HEK293T (cell line): ENCODE measurements around the gene SELP.
A peak's percentile ranks its signal among the peaks of the same experiment; 100 is the strongest.

ENCODE experiments used
- CTCF ChIA-PET: fragments of 350-600 bp; formaldehyde crosslinking; extraction: SDS; loops from one replicate; lab custom pipeline; 2021; ENCODE audit warnings: antibody characterized with exemption, inconsistent platforms; lab: Yijun Ruan, JAX
- POLR2A ChIA-PET: fragments of 350-600 bp; formaldehyde crosslinking; extraction: SDS; loops from one replicate; lab custom pipeline; 2020; ENCODE audit warnings: antibody characterized with exemption, inconsistent platforms; lab: Yijun Ruan, JAX
- DNase-seq: peaks from one replicate; pipeline ENCODE4 v3.0.0; 2012; ENCODE audit warnings: mixed read lengths; ENCODE audit errors: extremely low spot score
- ARNT ChIP-seq: fragments of 450-650 bp; IDR thresholded peaks from 2 replicates; pipeline ENCODE4 v1.6.1; 2017; ENCODE audit warnings: mild to moderate bottlenecking
- BHLHE40 ChIP-seq: fragments of 450-650 bp; IDR thresholded peaks from 2 replicates; pipeline ENCODE4 v1.6.1; 2016; ENCODE audit warnings: mild to moderate bottlenecking, moderate library complexity, borderline replicate concordance
- CTBP1 ChIP-seq: fragments of 450-650 bp; IDR thresholded peaks from 2 replicates; pipeline ENCODE4 v1.6.1; 2016; ENCODE audit warnings: borderline replicate concordance
- ELF4 ChIP-seq: fragments of 450-650 bp; IDR thresholded peaks from 2 replicates; pipeline ENCODE4 v1.6.1; 2017; ENCODE audit warnings: antibody characterized with exemption
- FOXA1 ChIP-seq: fragments of 450-650 bp; IDR thresholded peaks from 2 replicates; pipeline ENCODE4 v1.6.1; 2016; ENCODE audit warnings: mild to moderate bottlenecking
- FOXK2 ChIP-seq: fragments of 450-650 bp; IDR thresholded peaks from 2 replicates; pipeline ENCODE4 v1.6.1; 2016; ENCODE audit warnings: mild to moderate bottlenecking
- FOXM1 ChIP-seq: fragments of 450-650 bp; IDR thresholded peaks from 2 replicates; pipeline ENCODE4 v1.6.1; 2017; ENCODE audit warnings: mild to moderate bottlenecking, borderline replicate concordance
- HDGF ChIP-seq: fragments of 450-650 bp; IDR thresholded peaks from 2 replicates; pipeline ENCODE4 v1.6.1; 2017; ENCODE audit warnings: antibody characterized with exemption, borderline replicate concordance
- L3MBTL2 ChIP-seq: fragments of 450-650 bp; conservative IDR thresholded peaks from 2 replicates; pipeline ENCODE4 v1.6.1; 2016; ENCODE audit warnings: mild to moderate bottlenecking
- LEF1 ChIP-seq: fragments of 450-650 bp; IDR thresholded peaks from 2 replicates; pipeline ENCODE4 v1.6.1; 2017; ENCODE audit warnings: mild to moderate bottlenecking, borderline replicate concordance
- NFRKB ChIP-seq: fragments of 450-650 bp; IDR thresholded peaks from 2 replicates; pipeline ENCODE4 v1.6.1; 2016; ENCODE audit warnings: mild to moderate bottlenecking, moderate library complexity
- SP1 ChIP-seq: fragments of 450-650 bp; IDR thresholded peaks from 2 replicates; pipeline ENCODE4 v1.6.1; 2017
- SUZ12 ChIP-seq: fragments of 450-650 bp; IDR thresholded peaks from 2 replicates; pipeline ENCODE4 v1.6.1; 2016; ENCODE audit warnings: mild to moderate bottlenecking
- TARDBP ChIP-seq: fragments of 450-650 bp; IDR thresholded peaks from 2 replicates; pipeline ENCODE4 v1.6.1; 2016
- ZNF384 ChIP-seq: fragments of 450-650 bp; IDR thresholded peaks from 2 replicates; pipeline ENCODE4 v1.6.1; 2016
- TF ChIP-seq, protein P1 (sequence below): fragments of 450-650 bp; IDR thresholded peaks from 2 replicates; pipeline ENCODE4 v1.6.1; 2016

The SELP gene

DNA sequence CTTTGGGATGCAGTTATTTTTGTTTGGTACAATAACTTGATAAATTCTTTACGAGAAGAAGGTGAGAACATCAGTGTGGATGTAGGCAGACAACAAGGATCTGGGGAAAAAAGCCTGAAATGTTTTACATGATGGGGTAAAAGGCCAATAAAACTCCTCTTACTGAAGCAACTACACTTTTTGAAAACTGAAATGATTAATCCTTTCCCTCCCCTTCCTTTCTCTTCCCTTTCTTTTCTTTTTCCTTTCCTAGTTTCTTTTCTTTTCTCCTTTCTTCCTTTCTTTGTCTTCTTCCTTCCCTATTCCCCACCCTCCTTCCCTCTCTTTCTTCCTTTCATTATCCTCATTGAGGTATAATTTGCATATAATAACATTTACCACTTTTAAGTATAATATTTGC, 68.2 kb downstream of the SELP start:
- no peak for TF ChIP-seq CTBP1
- no peak for TF ChIP-seq HDGF
- TF ChIP-seq BHLHE40: no peak
- TF ChIP-seq SP1: no peak
- TF ChIP-seq, protein P1, sequence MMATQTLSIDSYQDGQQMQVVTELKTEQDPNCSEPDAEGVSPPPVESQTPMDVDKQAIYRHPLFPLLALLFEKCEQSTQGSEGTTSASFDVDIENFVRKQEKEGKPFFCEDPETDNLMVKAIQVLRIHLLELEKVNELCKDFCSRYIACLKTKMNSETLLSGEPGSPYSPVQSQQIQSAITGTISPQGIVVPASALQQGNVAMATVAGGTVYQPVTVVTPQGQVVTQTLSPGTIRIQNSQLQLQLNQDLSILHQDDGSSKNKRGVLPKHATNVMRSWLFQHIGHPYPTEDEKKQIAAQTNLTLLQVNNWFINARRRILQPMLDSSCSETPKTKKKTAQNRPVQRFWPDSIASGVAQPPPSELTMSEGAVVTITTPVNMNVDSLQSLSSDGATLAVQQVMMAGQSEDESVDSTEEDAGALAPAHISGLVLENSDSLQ: no peak
- no peak for TF ChIP-seq TARDBP
- TF ChIP-seq SUZ12: no peak
- TF ChIP-seq L3MBTL2: no peak
- no peak for TF ChIP-seq ZNF384
- CTCF ChIA-PET: no interaction called here

DNA sequence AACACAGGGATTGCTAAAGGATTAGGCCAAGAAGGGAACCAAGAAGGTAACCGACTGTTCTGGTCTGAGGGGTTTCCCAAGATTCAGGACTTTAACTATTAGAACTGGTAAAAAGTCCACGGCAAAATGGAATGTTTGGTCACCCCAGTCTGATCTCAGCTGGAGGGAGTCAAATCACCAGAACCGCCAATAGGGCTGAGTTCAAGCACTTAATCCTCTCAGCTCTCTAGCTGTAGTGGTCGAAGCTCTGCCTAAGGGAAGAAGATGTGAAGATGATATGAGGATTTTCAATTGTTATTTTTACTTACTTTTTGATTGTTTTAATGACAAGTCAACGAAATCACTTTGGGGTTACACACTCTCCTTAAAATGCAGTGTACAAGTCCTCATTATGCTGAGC, 72.8 kb downstream of the SELP start:
- TF ChIP-seq NFRKB (no peak), FOXK2 (no peak), TARDBP (no peak), SP1 (no peak), SUZ12 (no peak), ELF4 (no peak), BHLHE40 (no peak), CTBP1 (no peak), FOXM1 (no peak), ARNT (no peak), ZNF384 (no peak), L3MBTL2 (no peak), LEF1 (no peak)
- TF ChIP-seq, protein P1: no peak
- DNase-seq: no peak
- ChIA-PET POLR2A (interaction anchor here (0.6 kb wide), 1 partner anchor 980 kb away, joined by 3 read pairs; no protein-coding TSS in a partner anchor), CTCF (interaction anchor here (0.8 kb wide), 1 partner anchor 12 kb away, joined by 3 read pairs; no protein-coding TSS in a partner anchor)

More for the DNA sequence above, 68.2 kb downstream of the SELP start:
- DNase-seq: no peak
- POLR2A ChIA-PET: no interaction called here

DNA sequence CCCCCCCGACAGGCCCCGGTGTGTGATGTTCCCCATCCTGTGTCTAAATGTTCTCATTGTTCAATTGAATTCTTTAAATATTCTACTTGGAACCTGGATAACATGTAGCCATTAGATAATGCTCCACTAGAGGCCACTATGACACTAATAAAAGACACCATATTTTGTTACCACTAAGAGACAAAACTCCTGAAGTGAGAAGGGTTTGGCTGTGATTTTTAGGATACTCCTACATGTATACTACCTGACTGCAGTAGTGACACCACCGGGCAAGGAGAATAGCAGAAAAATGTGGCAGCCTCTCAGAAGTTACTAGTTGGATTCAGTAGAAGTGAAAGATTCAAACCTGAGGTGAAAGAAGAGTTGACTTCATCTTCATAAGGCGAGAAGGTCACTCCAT, 79.6 kb downstream of the SELP start:
- CTCF ChIA-PET: no interaction called here
- TF ChIP-seq SP1 (no peak), HDGF (no peak), L3MBTL2 (no peak), FOXA1 (no peak), ELF4 (no peak), CTBP1 (no peak), ARNT (no peak), NFRKB (no peak), FOXM1 (no peak), TARDBP (no peak), ZNF384 (no peak), LEF1 (no peak), BHLHE40 (no peak), SUZ12 (no peak), FOXK2 (no peak)
- TF ChIP-seq, protein P1: no peak
- POLR2A ChIA-PET: no interaction called here
- peak; percentile 50 for DNase-seq

DNA sequence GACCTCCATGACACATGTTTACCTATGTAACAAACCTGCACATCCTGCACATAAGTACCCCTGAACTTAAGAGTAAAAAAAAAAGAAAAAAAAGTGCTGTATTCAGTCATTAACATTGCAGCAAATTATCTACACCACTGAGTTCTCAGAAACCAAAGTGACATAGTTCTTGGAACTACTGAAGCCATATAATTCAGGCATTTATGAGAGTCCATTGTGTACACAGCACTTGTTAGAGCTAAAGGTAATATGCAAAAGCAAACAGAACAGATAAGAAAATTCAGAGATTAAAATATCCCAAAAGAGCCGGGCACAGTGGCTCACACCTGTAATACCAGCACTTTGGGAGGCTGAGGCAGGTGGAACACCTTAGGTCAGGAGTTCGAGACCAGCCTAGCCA, 81.6 kb downstream of the SELP start:
- ChIA-PET POLR2A (no interaction called here), CTCF (interaction anchor here (0.9 kb wide), 1 partner anchor 945 kb away, joined by 3 read pairs; no protein-coding TSS in a partner anchor)
- no peak for DNase-seq
- TF ChIP-seq FOXA1: no peak
- TF ChIP-seq FOXK2: no peak
- no peak for TF ChIP-seq FOXM1
- no peak for TF ChIP-seq L3MBTL2
- no peak for TF ChIP-seq LEF1
- no peak for TF ChIP-seq HDGF
- TF ChIP-seq NFRKB: no peak
- TF ChIP-seq SUZ12: no peak
- no peak for TF ChIP-seq CTBP1
- TF ChIP-seq SP1: no peak

DNA sequence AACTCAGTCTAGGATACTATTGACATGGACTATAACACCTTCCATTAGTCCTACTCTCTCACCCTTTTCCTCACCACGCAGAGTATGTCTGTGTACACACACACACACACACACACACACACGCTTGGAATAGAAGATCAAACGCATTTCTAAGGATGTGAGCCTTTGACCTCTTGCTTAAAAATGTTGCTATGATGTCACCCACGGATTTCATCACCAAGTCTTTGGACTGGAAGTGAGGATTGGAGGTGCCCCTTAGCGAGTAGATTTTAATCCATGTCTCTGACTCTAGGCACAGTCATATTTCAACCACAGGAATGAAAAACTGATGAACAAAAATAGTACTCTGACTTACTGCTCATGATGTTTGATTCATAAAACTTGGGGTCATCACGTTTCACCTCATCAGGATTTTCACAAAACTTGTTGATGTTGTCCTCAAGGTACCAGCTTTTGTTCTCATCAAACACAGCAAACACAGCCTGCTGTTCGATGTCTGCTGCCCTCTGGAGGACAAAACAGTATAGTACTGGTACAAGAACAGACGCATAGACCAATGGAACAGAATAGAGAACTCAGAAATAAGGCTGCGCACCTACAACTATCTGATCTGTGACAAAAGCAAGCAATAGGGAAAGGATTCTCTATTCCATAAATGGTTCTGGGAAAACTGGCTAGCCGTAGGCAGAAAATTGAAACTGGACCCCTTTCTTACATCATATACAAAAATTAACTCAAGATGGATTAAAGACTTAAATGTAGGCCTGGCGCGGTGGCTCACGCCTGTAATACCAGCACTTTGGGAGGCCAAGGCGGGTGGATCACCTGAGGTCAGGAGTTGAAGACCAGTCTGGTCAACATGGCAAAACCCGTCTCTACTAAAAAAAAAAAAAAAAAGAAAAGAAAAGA, 83.6 kb downstream of the SELP start:
- TF ChIP-seq TARDBP: no peak
- TF ChIP-seq ELF4: no peak
- TF ChIP-seq FOXK2: no peak
- TF ChIP-seq ARNT: no peak
- TF ChIP-seq CTBP1: no peak
- no peak for TF ChIP-seq FOXA1
- no peak for TF ChIP-seq HDGF
- TF ChIP-seq ZNF384: no peak
- no peak for TF ChIP-seq NFRKB
- no peak for TF ChIP-seq L3MBTL2
- no peak for TF ChIP-seq LEF1
- no peak for TF ChIP-seq FOXM1
- no peak for TF ChIP-seq SP1
- TF ChIP-seq, protein P1: no peak
- no peak for TF ChIP-seq SUZ12
- DNase-seq: peak; percentile 54
- ChIA-PET POLR2A (no interaction called here), CTCF (interaction anchor here (0.6 to 1.4 kb wide), 8 partner anchors 15 to 385 kb away, joined by 3 to 4 read pairs (median 3); no protein-coding TSS in a partner anchor)
